Ecto neural progenitor cell (in vitro differentiated cells): Measurements from ENCODE around the gene GNAQ.

ENCODE experiments used
- DNase-seq: peaks from one replicate; pipeline ENCODE4 v3.0.0-alpha.2; 2018; ENCODE audit warnings: low spot score

The GNAQ gene

GRCh38 chr9:77843076-77843870 is 188.3 kb downstream of the GNAQ start:
- DNase-seq: no peak

DNA sequence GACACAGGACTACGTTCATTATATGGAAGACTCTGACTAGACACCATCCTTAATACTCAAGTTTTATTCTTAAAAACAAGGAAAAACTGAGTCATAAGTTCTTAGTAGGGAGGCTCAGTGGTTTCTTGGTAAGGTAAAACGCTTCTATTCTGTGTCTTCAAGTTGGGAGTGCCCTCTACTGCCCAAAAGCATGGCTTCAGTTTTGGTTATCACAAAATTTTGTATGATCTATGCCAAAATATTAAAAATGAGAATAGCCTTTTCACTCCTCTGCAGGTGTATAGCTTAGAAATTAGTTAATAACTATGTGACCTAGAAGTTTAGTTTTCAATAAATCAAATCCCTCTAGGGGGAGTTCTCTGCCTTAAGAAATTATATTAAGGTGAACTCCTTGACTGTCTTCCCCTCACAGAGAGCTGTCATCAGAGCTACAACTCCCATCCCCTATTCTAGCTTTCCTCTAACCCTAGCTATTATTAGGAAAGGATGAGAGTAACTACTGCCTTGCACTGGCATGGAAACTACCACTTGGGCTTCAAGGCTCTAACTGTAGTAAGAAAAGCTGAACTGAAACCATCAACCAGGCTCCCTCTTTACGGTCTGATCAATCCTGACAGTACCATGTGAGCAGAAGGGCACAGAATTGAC is 189.7 kb downstream of the GNAQ start:
- DNase-seq: no peak

DNA sequence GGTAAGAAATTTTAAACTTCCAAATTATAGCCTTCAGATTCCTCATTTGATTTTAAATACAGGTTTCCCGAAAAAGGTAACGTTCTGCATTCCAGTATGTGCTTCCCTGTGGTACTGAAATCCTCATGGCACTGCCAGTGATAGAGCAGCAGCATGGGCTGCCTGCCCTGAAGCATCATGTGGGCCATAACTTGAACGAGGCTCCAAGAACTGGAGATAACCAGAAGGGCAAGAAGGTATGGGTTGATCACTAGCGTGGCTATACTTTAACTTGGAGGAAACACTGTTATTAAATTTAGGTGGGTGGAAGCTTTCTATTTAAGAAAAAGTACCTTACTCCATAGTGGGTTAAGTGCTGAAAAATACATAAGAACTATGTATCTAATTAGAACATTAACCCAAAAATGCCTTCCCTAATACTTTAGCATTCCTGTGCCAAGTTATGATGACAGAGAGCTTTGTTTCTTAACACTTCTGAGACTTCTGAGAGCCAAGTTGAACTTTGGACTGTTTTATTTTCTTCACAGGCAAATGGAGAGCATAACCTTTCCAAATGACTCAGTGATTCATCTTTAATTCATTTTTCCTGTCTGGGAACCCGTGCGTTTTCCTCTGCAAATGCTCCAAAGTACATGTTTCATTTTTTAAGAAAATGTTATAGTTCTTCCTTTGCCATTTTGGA is 192.0 kb downstream of the GNAQ start:
- DNase-seq: no peak

DNA sequence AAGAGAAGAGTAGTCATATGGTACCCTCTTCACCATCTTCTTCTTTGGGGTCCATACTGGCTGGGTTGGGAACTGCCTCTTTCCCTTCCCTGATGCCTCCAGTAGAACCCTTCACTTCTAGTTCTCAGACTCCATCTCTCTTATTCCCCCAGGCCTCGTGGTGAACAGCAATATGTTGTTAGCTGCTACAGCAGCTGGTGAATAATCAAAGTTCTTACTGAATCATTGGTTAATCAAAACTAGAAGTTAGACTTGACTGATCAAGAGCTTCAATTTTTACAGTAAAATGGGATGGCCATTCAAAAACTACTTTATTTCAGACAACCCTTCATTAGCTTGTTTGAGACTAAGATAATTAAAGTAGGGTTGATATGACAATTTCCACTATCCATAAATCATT is 192.6 kb downstream of the GNAQ start:
- no peak for DNase-seq

GRCh38 chr9:77834898-77835488 is 196.6 kb downstream of the GNAQ start:
- DNase-seq: no peak

GRCh38 chr9:77833561-77834429 is 197.8 kb downstream of the GNAQ start:
- DNase-seq: no peak

- no peak for DNase-seq
Measured at GRCh38 chr9:77832639-77833038, 199.0 kb downstream of the GNAQ start.

DNA sequence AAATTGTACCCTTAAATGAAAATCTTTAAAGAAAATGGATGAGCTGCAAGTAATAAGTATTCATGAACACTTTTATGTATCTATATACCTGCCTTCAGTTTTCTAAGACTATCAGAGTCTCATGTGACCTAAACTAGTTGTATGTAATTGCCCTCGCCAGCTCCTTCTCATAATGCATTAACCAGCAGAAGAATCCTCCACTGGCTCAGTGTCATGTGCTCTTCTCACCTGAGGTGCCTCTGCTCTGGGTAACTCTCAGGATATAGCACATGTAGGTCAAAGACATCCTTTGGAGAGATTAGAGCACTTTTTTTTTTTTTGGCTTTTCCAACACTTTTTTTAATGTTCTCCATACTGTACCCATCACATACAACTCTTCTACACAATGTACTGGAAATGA is 199.8 kb downstream of the GNAQ start:
- no peak for DNase-seq

DNA sequence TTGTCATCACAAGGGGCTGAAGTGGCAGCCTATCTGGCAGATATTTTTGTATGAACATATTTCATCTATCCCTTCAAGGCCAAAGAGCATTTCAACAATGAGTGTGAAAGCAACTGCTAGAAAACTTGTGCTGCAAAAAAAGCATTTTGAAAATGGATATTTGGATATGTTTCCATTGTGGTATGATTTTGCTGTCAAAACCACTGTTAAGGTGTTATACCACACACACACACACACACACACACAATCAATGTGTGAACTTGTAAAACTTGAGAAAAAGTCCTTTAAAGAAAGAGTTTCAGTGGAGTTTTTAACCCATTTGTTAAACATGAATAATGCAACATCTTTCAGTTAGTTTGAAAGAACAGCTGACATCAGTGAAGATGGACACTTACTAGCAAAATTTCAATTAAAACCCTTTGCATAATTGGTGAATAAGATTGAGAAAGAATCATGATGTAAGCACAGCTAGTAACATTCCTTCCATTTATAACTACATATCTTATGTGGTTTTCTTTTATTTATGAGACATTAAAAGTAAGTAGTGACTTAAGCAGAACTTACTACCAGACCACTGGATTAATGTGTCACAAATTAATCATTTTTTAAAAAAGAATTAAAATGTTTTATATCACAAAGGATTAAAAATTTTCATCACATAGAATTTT is 200.9 kb downstream of the GNAQ start:
- no peak for DNase-seq

GRCh38 chr9:77829420-77829819 is 202.2 kb downstream of the GNAQ start:
- no peak for DNase-seq

- DNase-seq: no peak
Measured at GRCh38 chr9:77827104-77827784, 204.4 kb downstream of the GNAQ start.

DNA sequence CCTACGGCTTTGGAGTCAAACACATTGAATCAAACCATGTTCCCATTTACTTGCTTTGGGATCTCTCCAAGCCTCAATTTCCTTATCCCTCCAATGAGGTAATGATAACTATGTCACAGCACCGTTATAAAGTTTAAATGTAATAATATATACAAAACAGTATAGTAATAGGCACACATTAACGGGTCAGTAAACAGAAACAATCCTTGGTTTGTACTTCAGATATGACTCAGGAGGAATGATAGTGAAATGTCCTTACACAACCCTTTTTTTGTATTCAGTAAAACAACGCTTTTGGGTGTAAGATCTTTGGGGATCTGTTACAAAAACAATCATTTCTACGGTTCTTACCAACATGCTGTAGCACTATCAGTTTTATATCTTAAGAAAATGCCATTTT is 205.0 kb downstream of the GNAQ start:
- no peak for DNase-seq

DNA sequence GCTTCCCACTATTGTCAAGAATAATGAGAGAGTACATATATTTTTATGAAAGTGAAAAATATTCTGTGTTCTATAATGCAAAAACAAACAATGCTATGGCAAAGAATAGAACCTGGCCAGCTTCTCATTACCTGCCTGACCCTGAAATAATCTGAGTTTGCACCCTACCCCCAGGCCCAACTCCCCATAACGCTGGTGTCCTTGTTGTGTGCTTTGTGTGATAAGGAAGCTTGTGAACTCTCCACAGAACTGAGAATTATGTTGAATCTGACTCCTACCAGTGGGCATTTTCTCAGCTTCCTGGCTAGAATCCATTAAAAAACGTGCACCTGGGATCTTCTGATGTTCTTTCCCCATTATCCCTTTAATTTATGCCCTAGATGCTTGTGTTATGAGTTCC is 205.5 kb downstream of the GNAQ start:
- no peak for DNase-seq

GRCh38 chr9:77825361-77825760 is 206.2 kb downstream of the GNAQ start:
- DNase-seq: no peak

- DNase-seq: no peak
Measured at GRCh38 chr9:77820293-77820954, 211.2 kb downstream of the GNAQ start.

DNA sequence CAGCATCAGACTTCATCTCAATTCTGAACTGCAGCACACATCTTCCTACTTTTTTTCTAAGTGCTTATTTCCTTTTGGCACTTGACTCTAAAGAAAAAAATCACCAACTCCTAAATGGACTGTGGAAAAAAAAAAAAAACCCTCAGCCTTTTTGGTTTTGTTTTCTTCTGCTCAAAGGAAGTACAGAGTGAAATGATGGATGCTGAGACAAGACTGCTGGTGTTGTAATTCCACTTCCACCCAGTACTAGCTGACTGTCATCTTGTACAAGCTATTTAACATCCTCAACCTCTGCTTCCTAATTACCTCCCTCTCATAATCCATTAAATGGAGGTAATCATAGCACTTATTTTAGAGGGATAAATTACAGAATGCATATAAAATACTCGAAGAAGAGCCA is 212.0 kb downstream of the GNAQ start:
- no peak for DNase-seq

- DNase-seq: no peak
Measured at GRCh38 chr9:77817590-77818311, 213.9 kb downstream of the GNAQ start.

- DNase-seq: no peak
Measured at GRCh38 chr9:77816641-77817341, 214.8 kb downstream of the GNAQ start.

- DNase-seq: no peak
Measured at GRCh38 chr9:77815260-77815659, 216.4 kb downstream of the GNAQ start.
